MCF 10A (cell line): ENCODE measurements around the gene SLC2A4. TPM values are rescaled to one million over a fixed set of nuclear protein-coding genes. Genes with fewer than 3 reads are reported as not detected.

ENCODE experiments used
- BruUV-seq: library from RNA; stranded (reverse); fragments of 400-500 nt; replicated peaks from 2 replicates; lab custom pipeline; 2021; lab: Mats Ljungman, UMichigan
- CTCF ChIA-PET: fragments of 300-600 bp; sonication (Branson Sonifier 250); formaldehyde crosslinking; extraction: SDS; loops from one replicate; lab custom pipeline; 2021; ENCODE audit warnings: antibody characterized with exemption, inconsistent platforms; lab: Yijun Ruan, JAX
- POLR2A ChIA-PET: fragments of 300-600, 350-650 bp; sonication (Branson Sonifier 250); formaldehyde crosslinking; extraction: SDS; loops from one replicate; lab custom pipeline; 2020; ENCODE audit warnings: antibody characterized with exemption, inconsistent platforms; lab: Yijun Ruan, JAX
- DNase-seq: peaks from one replicate; pipeline ENCODE4 v3.0.0-alpha.2; 2018; ENCODE audit not compliant: unreplicated experiment
- H3K27ac Mint-ChIP-seq: one replicate; pipeline ENCODE4 v1.8.0; 2022; ENCODE audit warnings: mild to moderate bottlenecking, low read depth, mixed read lengths; ENCODE audit not compliant: unreplicated experiment
- H3K27me3 Mint-ChIP-seq: one replicate; pipeline ENCODE4 v1.8.0; 2022; ENCODE audit warnings: mixed read lengths; ENCODE audit not compliant: insufficient read depth, unreplicated experiment
- H3K36me3 Mint-ChIP-seq: one replicate; pipeline ENCODE4 v1.8.0; 2022; ENCODE audit warnings: mild to moderate bottlenecking, moderate library complexity, mixed read lengths; ENCODE audit not compliant: insufficient read depth, unreplicated experiment
- H3K4me1 Mint-ChIP-seq: one replicate; pipeline ENCODE4 v1.8.0; 2022; ENCODE audit warnings: mixed read lengths; ENCODE audit not compliant: insufficient read depth, unreplicated experiment
- H3K4me3 Mint-ChIP-seq: one replicate; pipeline ENCODE4 v1.8.0; 2022; ENCODE audit warnings: mild to moderate bottlenecking, moderate library complexity, mixed read lengths; ENCODE audit not compliant: unreplicated experiment
- H3K9me3 Mint-ChIP-seq: one replicate; pipeline ENCODE4 v1.8.0; 2022; ENCODE audit warnings: mixed read lengths; ENCODE audit not compliant: unreplicated experiment
- CTCF ChIP-seq: fragments of 200-600 bp; IDR thresholded peaks from one replicate; pipeline ENCODE4 v1.8.0; 2022; ENCODE audit warnings: antibody characterized with exemption, mild to moderate bottlenecking; ENCODE audit not compliant: unreplicated experiment
- intact Hi-C: fragments of 100-400 bp; cut with micrococcal nuclease; formaldehyde crosslinking; loops from 2 replicates; pipeline ENCODE4 v1.14.1; 2022
- total RNA-seq: library from RNA; stranded (reverse); gene quantifications from 2 replicates; pipeline ENCODE4 v1.2.3, GENCODE V29; 2022

SLC2A4 gene
- total RNA-seq, 1 experiment from 2014 or later = not detected

DNA sequence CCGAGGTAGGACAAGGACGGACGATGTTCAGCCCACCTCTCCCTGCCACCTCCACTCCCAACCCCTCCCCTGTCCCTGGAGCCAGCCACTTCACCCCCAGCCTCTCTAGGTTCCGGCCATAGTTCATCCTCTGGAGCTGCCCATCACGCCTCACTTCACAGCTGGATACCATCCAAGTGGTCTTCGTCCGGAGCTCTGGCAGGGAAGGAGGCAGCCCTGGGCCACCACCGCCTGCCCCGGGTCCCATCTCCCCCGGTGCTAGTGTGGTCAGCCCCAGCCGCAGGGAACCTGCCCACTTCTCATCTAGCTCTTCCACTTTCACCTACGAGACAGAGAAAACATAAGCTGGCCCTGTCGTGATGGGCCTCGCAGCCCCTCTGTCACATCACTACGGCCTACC is 39.9 kb downstream of the SLC2A4 start:
- Mint-ChIP-seq H3K9me3 (no peaks in the 10 kb centered on the region), H3K27ac (no peak overlapping the region), H3K4me3 (no peak overlapping the region), H3K4me1 (peaks cover 2% of the 10 kb centered on the region), H3K36me3 (peaks cover 85% of the 10 kb centered on the region), H3K27me3 (no peaks in the 10 kb centered on the region)
- no peak for TF ChIP-seq CTCF
- ChIA-PET POLR2A (no interaction called here), CTCF (interaction anchor here (0.6 kb wide), 1 partner anchor 1087 kb away, joined by 3 read pairs; no protein-coding TSS in a partner anchor)
- intact Hi-C loops = no loop called here
- no TSS peak for BruUV-seq
- DNase-seq = no peak

DNA sequence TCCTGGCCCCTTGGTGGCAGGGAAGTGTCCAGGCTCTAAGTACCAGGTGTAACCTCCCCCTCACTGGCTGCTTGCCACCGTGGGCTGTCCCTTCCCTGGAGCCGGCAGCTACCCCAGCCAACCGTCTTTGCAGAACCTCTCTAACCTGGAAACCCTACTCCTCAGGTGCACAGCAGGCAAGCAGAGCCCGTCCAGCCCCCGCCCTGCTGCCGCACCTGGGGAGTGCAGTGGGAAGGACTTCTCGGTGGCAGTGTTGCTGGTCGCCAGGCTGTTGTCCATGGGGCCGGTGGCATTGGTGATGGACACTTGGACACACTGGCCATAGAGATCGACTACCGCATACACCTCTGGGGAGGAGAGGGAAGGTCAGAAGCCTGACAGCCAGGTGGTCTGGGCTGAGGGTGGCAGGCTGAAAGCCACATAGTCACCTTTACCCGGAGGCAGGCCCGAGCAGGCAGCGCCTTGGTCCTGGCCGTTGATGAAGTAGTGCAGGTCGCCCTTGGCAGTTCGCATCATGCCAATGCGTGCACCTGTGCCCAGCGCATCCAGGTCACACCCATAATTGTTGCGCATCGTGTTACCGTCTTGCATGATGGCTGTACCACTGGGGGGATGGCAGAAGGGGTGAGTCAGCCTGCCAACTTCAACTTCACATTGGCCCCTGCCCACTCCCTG is 41.1 kb downstream of the SLC2A4 start:
- TF ChIP-seq CTCF = no peak
- no peaks in the 10 kb centered on the region for H3K27me3 Mint-ChIP-seq
- CTCF ChIA-PET = interaction anchor here (0.9 kb wide), 1 partner anchor 23 kb away, joined by 3 read pairs; no protein-coding TSS in a partner anchor
- H3K9me3 Mint-ChIP-seq = no peaks in the 10 kb centered on the region
- peaks cover 1% of the 10 kb centered on the region for H3K4me1 Mint-ChIP-seq
- no peak for DNase-seq
- H3K27ac Mint-ChIP-seq = no peak overlapping the region
- POLR2A ChIA-PET = no interaction called here
- H3K4me3 Mint-ChIP-seq = no peak overlapping the region
- intact Hi-C loops = no loop called here
- H3K36me3 Mint-ChIP-seq = peaks cover 81% of the 10 kb centered on the region
- BruUV-seq = no TSS peak

DNA sequence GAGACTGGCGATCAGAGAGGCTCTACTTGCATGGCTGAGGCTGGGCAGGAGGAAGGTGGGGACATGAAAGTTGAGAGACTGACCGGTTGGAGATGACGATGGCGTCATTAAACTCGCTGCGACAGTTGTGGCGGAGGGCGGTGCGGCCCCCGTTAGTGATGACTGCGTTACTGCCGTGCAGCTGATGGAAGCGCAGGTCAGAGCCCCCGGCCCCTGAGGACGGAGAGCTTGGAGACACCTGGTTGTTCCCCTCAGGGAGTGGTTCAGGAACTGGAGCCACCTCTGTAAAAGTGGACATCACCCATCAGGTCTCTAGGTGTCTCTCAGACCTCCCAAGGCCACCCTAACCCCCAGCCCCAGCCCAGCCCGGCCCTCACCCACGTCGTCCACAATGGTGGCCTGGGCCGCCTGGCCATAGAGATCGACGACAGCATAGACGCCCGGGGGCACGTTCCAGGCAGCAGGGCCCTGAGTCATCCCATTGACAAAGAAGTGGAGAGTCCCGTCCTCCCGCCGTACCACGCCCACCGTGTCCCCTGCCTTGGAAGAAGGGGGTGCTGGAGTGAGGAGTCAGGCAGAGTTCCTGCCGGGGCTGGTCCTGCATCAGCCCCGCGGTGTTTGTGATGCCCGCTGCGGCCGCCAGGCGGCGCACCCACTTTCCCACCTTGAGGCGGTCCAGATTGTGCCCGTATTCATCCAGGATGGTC is 42.4 kb downstream of the SLC2A4 start:
- Mint-ChIP-seq H3K27ac (no peak overlapping the region), H3K27me3 (no peaks in the 10 kb centered on the region), H3K9me3 (no peaks in the 10 kb centered on the region), H3K4me1 (peaks cover 14% of the 10 kb centered on the region), H3K36me3 (peaks cover 69% of the 10 kb centered on the region), H3K4me3 (no peak overlapping the region)
- POLR2A ChIA-PET = interaction anchor here (2.5 kb wide), 1 partner anchor 9 kb away, joined by 8 read pairs; the partner anchor contains the start of gene GPS2
- TF ChIP-seq CTCF = peak; percentile 77
- DNase-seq = peak; percentile 42
- CTCF ChIA-PET = interaction anchor here (0.6 to 1.6 kb wide), 5 partner anchors 10 to 838 kb away, joined by 3 to 4 read pairs (median 3); no protein-coding TSS in a partner anchor
- intact Hi-C loops = no loop called here
- no TSS peak for BruUV-seq

- ChIA-PET CTCF (interaction anchor here (0.6 to 1.6 kb wide), 7 partner anchors 10 to 308 kb away, joined by 3 to 5 read pairs (median 3); no protein-coding TSS in a partner anchor), POLR2A (interaction anchor here (2.5 kb wide), 1 partner anchor 9 kb away, joined by 8 read pairs; the partner anchor contains the start of gene GPS2)
- peaks cover 66% of the 10 kb centered on the region for H3K36me3 Mint-ChIP-seq
- no peak for TF ChIP-seq CTCF
- no peaks in the 10 kb centered on the region for H3K27me3 Mint-ChIP-seq
- BruUV-seq = no TSS peak
- DNase-seq = no peak
- no peak overlapping the region for H3K27ac Mint-ChIP-seq
- peaks cover 15% of the 10 kb centered on the region for H3K4me1 Mint-ChIP-seq
- H3K9me3 Mint-ChIP-seq = no peaks in the 10 kb centered on the region
- H3K4me3 Mint-ChIP-seq = no peak overlapping the region
- intact Hi-C loops = no loop called here
Observed at GRCh38 chr17:7324438-7324779, 42.9 kb downstream of the SLC2A4 start.
